IMR-90 (cell line): ENCODE results near the gene SLCO3A1. TPM values are rescaled to one million over a fixed set of nuclear protein-coding genes. Genes with fewer than 3 reads are reported as not detected.

Experiments
- ATAC-seq: fragments of 200-7000 bp; cut with Tn5 transposase; 2 replicates; pipeline ENCODE4 v1.9.1; 2020; ENCODE audit warnings: low read depth, mild to moderate bottlenecking, moderate library complexity
- BruUV-seq: library from RNA; stranded (reverse); fragments of 400-500 nt; replicated peaks from 2 replicates; lab custom pipeline; 2021; lab: Mats Ljungman, UMichigan
- CTCF ChIA-PET: fragments of 300-600 bp; formaldehyde crosslinking; extraction: SDS; loops from one replicate; lab custom pipeline; 2021; ENCODE audit warnings: antibody characterized with exemption; lab: Yijun Ruan, JAX
- POLR2A ChIA-PET: fragments of 300-600 bp; sonication (Branson Sonifier 250); formaldehyde crosslinking; loops from one replicate; lab custom pipeline; 2022; ENCODE audit warnings: antibody characterized with exemption; ENCODE audit not compliant: unreplicated experiment; lab: Charles Lee
- DNase-seq: peaks from one replicate; pipeline ENCODE4 v3.0.0; 2013
- H2AFZ ChIP-seq: replicated peaks from 2 replicates; pipeline ENCODE3; 2013; ENCODE audit warnings: low read length, mild to moderate bottlenecking; ENCODE audit not compliant: poor library complexity
- H2AK5ac ChIP-seq: 2 replicates; pipeline ENCODE4 v1.6.1; 2013; ENCODE audit warnings: low read depth, low read length, inconsistent platforms
- H2AK9ac ChIP-seq: replicated peaks from 2 replicates; pipeline ENCODE3; 2013; ENCODE audit warnings: mild to moderate bottlenecking, low read depth, low read length, moderate library complexity; ENCODE audit not compliant: poor library complexity
- H2BK120ac ChIP-seq: 2 replicates; pipeline ENCODE4 v1.6.1; 2013; ENCODE audit warnings: low read depth, low read length, inconsistent platforms
- H2BK15ac ChIP-seq: 3 replicates; pipeline ENCODE4 v1.6.1; 2013; ENCODE audit warnings: low read depth, low read length, inconsistent platforms
- H2BK20ac ChIP-seq: 2 replicates; pipeline ENCODE4 v1.6.1; 2013; ENCODE audit warnings: low read depth, mild to moderate bottlenecking, inconsistent platforms, low read length, moderate library complexity
- H2BK5ac ChIP-seq: 2 replicates; pipeline ENCODE4 v1.6.1; 2013; ENCODE audit warnings: mild to moderate bottlenecking, low read depth, low read length, inconsistent platforms; ENCODE audit not compliant: poor library complexity, severe bottlenecking
- H3K14ac ChIP-seq: replicated peaks from 2 replicates; pipeline ENCODE4 v1.6.1; 2013; ENCODE audit warnings: low read depth, low read length, inconsistent platforms
- H3K18ac ChIP-seq: 2 replicates; pipeline ENCODE4 v1.6.1; 2013; ENCODE audit warnings: low read depth, low read length, control low read depth
- H3K23ac ChIP-seq: 2 replicates; pipeline ENCODE4 v1.6.1; 2013; ENCODE audit warnings: low read depth, low read length, inconsistent platforms
- H3K27ac ChIP-seq: 2 replicates; pipeline ENCODE4 v1.5.1; 2013; ENCODE audit warnings: mild to moderate bottlenecking, control low read depth, low read length; ENCODE audit not compliant: insufficient read depth
- H3K27me3 ChIP-seq: 2 replicates; pipeline ENCODE4 v1.6.1; 2013; ENCODE audit warnings: low read length; ENCODE audit not compliant: control insufficient read depth, insufficient read depth
- H3K36me3 ChIP-seq: 2 replicates; pipeline ENCODE4 v1.6.1; 2013; ENCODE audit warnings: low read length, mixed read lengths; ENCODE audit not compliant: control insufficient read depth, insufficient read depth
- H3K4ac ChIP-seq: 2 replicates; pipeline ENCODE4 v1.6.1; 2013; ENCODE audit warnings: low read depth, low read length, inconsistent platforms
- H3K4me1 ChIP-seq: 2 replicates; pipeline ENCODE4 v1.6.1; 2013; ENCODE audit warnings: low read length, mixed read lengths; ENCODE audit not compliant: control insufficient read depth, insufficient read depth
- H3K4me2 ChIP-seq: 2 replicates; pipeline ENCODE4 v1.6.1; 2013; ENCODE audit warnings: low read depth, mild to moderate bottlenecking, control low read depth, low read length, moderate library complexity
- H3K4me3 ChIP-seq: 2 replicates; pipeline ENCODE4 v1.5.1; 2013; ENCODE audit warnings: low read depth, mild to moderate bottlenecking, control low read depth, low read length, moderate library complexity; ENCODE audit not compliant: insufficient read depth
- H3K56ac ChIP-seq: 2 replicates; pipeline ENCODE4 v1.6.1; 2013; ENCODE audit warnings: low read length, inconsistent platforms; ENCODE audit not compliant: insufficient read depth; ENCODE audit errors: extremely low read depth
- H3K79me1 ChIP-seq, 2 experiments: 2 replicates each; pipeline ENCODE4 v1.6.1; 2013; ENCODE audit warnings: low read length in 2 of 2, inconsistent platforms in 1 of 2, low read depth in 1 of 2
- H3K9ac ChIP-seq: 2 replicates; pipeline ENCODE4 v1.6.1; 2013; ENCODE audit warnings: low read depth, low read length, control low read depth
- H3K9me1 ChIP-seq: 2 replicates; pipeline ENCODE4 v1.6.1; 2013; ENCODE audit warnings: low read length, inconsistent platforms; ENCODE audit not compliant: insufficient read depth
- H3K9me3 ChIP-seq: 2 replicates; pipeline ENCODE4 v1.6.1; 2013; ENCODE audit warnings: low read length; ENCODE audit not compliant: control insufficient read depth, insufficient read depth
- H4K20me1 ChIP-seq: 2 replicates; pipeline ENCODE4 v1.6.1; 2013; ENCODE audit warnings: low read length, inconsistent platforms; ENCODE audit not compliant: insufficient read depth
- H4K5ac ChIP-seq: 2 replicates; pipeline ENCODE4 v1.6.1; 2013; ENCODE audit warnings: mild to moderate bottlenecking, low read depth, low read length, control low read depth
- H4K8ac ChIP-seq, 2 experiments: 2 replicates each; pipeline ENCODE4 v1.6.1; 2013; ENCODE audit warnings: low read depth in 2 of 2, low read length in 2 of 2, control low read depth in 1 of 2, inconsistent platforms in 1 of 2
- H4K91ac ChIP-seq: 2 replicates; pipeline ENCODE4 v1.6.1; 2013; ENCODE audit warnings: low read depth, low read length, inconsistent platforms; ENCODE audit not compliant: insufficient read depth
- CEBPB ChIP-seq: IDR thresholded peaks from 2 replicates; pipeline ENCODE4 v1.6.1; 2012; ENCODE audit warnings: low read depth, low read length, improper control_type of control experiment
- FOS ChIP-seq: fragments of 150-350 bp; IDR thresholded peaks from 2 replicates; pipeline ENCODE4 v1.6.1; 2016; ENCODE audit warnings: low read depth, low read length
- MAZ ChIP-seq: IDR thresholded peaks from 2 replicates; pipeline ENCODE4 v1.6.1; 2012; ENCODE audit warnings: low read depth, mild to moderate bottlenecking, low read length, improper control_type of control experiment, moderate library complexity, borderline replicate concordance
- RCOR1 ChIP-seq: IDR thresholded peaks from 2 replicates; pipeline ENCODE4 v1.6.1; 2012; ENCODE audit warnings: mild to moderate bottlenecking, low read length, improper control_type of control experiment; ENCODE audit not compliant: insufficient replicate concordance
- SMC3 ChIP-seq: fragments of 150-350 bp; IDR thresholded peaks from 2 replicates; pipeline ENCODE4 v1.6.1; 2016; ENCODE audit warnings: low read depth, mild to moderate bottlenecking, antibody characterized with exemption, low read length, moderate library complexity
- USF2 ChIP-seq: fragments of 150-350 bp; IDR thresholded peaks from 2 replicates; pipeline ENCODE4 v1.6.1; 2017; ENCODE audit warnings: mild to moderate bottlenecking, antibody characterized with exemption, low read length, low read depth
- WGBS, 2 experiments: methylation state at CpG; one replicate each; pipeline versions ENCODE4 v1.1.5 to v1.1.7; 2013; ENCODE audit warnings: missing lambda C conversion rate in 2 of 2; ENCODE audit not compliant: insufficient read length in 1 of 2; ENCODE audit errors: extremely low coverage in 2 of 2; 5-methylcytosine and 5-hydroxymethylcytosine counted together
- dilution Hi-C: fragments of 300-500 bp; cut with HindIII; formaldehyde crosslinking; loops from one replicate; pipeline ENCODE4 v1.14.3; 2018; ENCODE audit warnings: low sequenced_read_pairs; ENCODE audit not compliant: unreplicated experiment
- in situ Hi-C: fragments of 300-500 bp; cut with MboI; formaldehyde crosslinking; loops from 3 replicates; pipeline ENCODE4 v1.14.3; 2019; ENCODE audit warnings: low sequenced_read_pairs, inconsistent platforms, mixed read lengths
- intact Hi-C: fragments of 100-400 bp; cut with micrococcal nuclease; formaldehyde crosslinking; loops from 2 replicates; pipeline ENCODE4 v1.10.0; 2022
- polyA plus RNA-seq, 3 experiments: library from polyadenylated mRNA; depleted of rRNA; stranded (reverse); fragments of >200 nt; gene quantifications; 2 replicates each; pipeline ENCODE4 v1.2.3, GENCODE V29; 2012; ENCODE audit warnings: low replicate concordance in 1 of 3
- total RNA-seq: library from RNA; depleted of rRNA; stranded (reverse); fragments of >200 nt; gene quantifications from 2 replicates; pipeline ENCODE4 v1.2.3, GENCODE V29; 2012
- TF ChIP-seq, protein P1 (sequence below): fragments of 150-350 bp; IDR thresholded peaks from 2 replicates; pipeline ENCODE4 v1.6.1; 2016; ENCODE audit warnings: low read depth, mild to moderate bottlenecking, low read length, moderate library complexity, borderline replicate concordance

SLCO3A1 gene
- total and polyA plus RNA-seq, 2 of the 4 experiments (the other 2 are of a cell fraction), result 4.7 to 8.1 TPM

DNA sequence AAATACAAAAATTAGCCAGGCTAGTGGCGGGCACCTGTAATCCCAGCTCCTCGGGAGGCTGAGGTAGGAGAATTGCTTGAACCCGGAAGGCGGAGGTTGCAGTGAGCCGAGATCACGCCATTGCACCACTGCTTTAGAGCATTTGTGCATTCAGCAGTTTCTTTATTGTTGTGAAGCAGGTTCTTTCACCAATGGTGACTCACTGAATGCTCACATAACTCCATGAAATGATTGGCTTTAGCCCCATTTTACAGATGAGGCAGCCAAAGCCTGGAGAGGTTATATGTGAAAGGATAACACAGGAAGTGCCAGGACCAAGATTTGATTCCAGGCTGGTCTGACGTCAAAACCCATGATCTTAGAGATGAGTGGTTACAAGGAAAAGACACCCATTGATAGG is 195.2 kb downstream of the SLCO3A1 start:
- Histone ChIP-seq H2AK5ac (no peak overlapping the region), H3K4me3 (no peak overlapping the region), H4K5ac (no peak overlapping the region), H4K20me1 (0 out of 2 replicates have a peak, but pooled peaks cover 3% of the 10 kb centered on the region), H3K14ac (no peak overlapping the region), H2AK9ac (no peak overlapping the region), H3K4ac (no peak overlapping the region), H3K56ac (no peak overlapping the region), H3K9ac (no peak overlapping the region), H3K4me1 (no peaks in the 10 kb centered on the region), H4K91ac (no peak overlapping the region), H3K79me1 (no peaks in the 10 kb centered on the region), H4K8ac (no peak overlapping the region), H3K36me3 (no peaks in the 10 kb centered on the region), H3K9me1 (no peaks in the 10 kb centered on the region), H3K27ac (no peak overlapping the region), H2AFZ (no peak overlapping the region), H2BK5ac (no peak overlapping the region), H3K23ac (no peak overlapping the region), H2BK120ac (no peak overlapping the region), H2BK15ac (no peak overlapping the region), H3K4me2 (no peak overlapping the region), H3K9me3 (no peaks in the 10 kb centered on the region), H2BK20ac (no peak overlapping the region), H3K18ac (no peak overlapping the region), H3K27me3 (no peaks in the 10 kb centered on the region)
- dilution Hi-C loops, result no loop called here
- ChIA-PET CTCF (no interaction called here), POLR2A (no interaction called here)
- in situ Hi-C loops, result no loop called here
- ATAC-seq, result no peak
- DNase-seq, result no peak
- TF ChIP-seq MAZ, result no peak
- TF ChIP-seq, protein P1, sequence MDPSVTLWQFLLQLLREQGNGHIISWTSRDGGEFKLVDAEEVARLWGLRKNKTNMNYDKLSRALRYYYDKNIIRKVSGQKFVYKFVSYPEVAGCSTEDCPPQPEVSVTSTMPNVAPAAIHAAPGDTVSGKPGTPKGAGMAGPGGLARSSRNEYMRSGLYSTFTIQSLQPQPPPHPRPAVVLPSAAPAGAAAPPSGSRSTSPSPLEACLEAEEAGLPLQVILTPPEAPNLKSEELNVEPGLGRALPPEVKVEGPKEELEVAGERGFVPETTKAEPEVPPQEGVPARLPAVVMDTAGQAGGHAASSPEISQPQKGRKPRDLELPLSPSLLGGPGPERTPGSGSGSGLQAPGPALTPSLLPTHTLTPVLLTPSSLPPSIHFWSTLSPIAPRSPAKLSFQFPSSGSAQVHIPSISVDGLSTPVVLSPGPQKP, result no peak
- TF ChIP-seq CEBPB, result no peak
- TF ChIP-seq RCOR1, result no peak
- TF ChIP-seq FOS, result no peak
- TF ChIP-seq SMC3, result no peak
- no peak for TF ChIP-seq USF2
- BruUV-seq, result no TSS peak
- no CpG with 5 or more reads among the region's 7 CpGs for WGBS, 2 experiments
- intact Hi-C loops, result no loop called here
